Measurements from ENCODE around the gene SLC9A7.
A peak's percentile ranks its signal among the peaks of the same experiment; 100 is the strongest.

Gene SLC9A7

DNA sequence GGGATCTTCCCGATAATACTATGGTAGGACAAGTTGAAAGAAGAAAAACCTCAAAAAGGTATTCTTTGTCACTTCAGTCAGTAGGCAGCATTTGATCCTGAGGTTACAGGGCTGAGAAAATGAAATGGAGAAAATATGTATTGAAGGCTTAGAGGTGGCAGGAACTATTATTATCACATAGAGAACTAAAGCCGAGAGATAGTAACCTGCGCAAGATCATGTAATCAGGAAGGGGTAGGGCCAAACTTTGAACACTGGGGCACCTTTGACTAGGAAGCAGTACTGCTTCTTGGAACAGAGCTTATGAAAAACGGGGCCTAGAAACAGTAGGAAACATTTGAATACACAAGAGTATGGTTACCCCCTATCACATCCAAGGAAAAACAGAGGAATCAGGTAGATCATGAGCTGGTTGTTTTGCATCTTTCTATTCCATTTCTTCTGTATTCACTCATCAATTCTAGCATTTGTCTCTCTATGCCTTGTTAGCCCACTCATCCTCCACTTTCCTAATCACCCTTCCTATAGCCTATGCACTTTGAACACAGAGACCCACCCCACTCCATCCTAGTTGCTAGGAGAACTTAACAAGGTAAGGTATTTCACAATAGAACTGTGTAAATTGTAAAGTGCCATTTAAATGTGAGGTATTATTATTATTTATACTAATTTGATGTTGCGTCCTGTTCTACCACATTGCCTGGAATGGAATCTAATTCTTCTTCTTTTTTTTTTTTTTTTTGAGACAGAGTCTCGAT, 34.6 kb upstream of the SLC9A7 start:
- Histone ChIP-seq H4K91ac (ENCODE audit: low read depth, low read length) (no peak overlapping the region), H3K23ac (ENCODE audit: low read length) (no peak overlapping the region), H3K9me3 (ENCODE audit: insufficient read depth, low read depth, low read length) (no peaks in the 10 kb centered on the region), H4K8ac (ENCODE audit: low read depth, low read length) (no peak overlapping the region), H3K9ac (ENCODE audit: low read length) (no peak overlapping the region), H2AFZ (ENCODE audit: insufficient read depth, low read length, poor library complexity) (no peak overlapping the region), H3K79me1 (ENCODE audit: low read length) (no peaks in the 10 kb centered on the region), H3K27ac (ENCODE audit: low read depth, low read length) (no peak overlapping the region), H3K4me3 (ENCODE audit: low read depth, low read length) (no peak overlapping the region), H3K14ac (ENCODE audit: low read length) (no peak overlapping the region), H3K79me2 (ENCODE audit: control insufficient read depth, insufficient read depth, low read length, poor library complexity) (no peaks in the 10 kb centered on the region), H3K4me1 (ENCODE audit: control insufficient read depth in 1 of 2, insufficient read depth in 2 of 2, low read length in 2 of 2) (no peaks in the 10 kb centered on the region), H4K12ac (ENCODE audit: low read depth, low read length) (no peak overlapping the region), H3K4ac (ENCODE audit: low read depth, low read length) (no peak overlapping the region), H3K4me2 (ENCODE audit: low read length) (no peak overlapping the region), H3K18ac (ENCODE audit: low read length) (no peak overlapping the region), H2AK5ac (ENCODE audit: low read length) (no peak overlapping the region), H2BK5ac (ENCODE audit: low read depth, low read length, poor library complexity) (no peak overlapping the region), H2BK12ac (ENCODE audit: low read length) (no peak overlapping the region), H3K27me3 (ENCODE audit: insufficient read depth, low read length) (no peaks in the 10 kb centered on the region), H3K36me3 (ENCODE audit: control insufficient read depth in 1 of 2, insufficient read depth in 2 of 2, low read length in 2 of 2) (no peaks in the 10 kb centered on the region), H2BK120ac (ENCODE audit: insufficient read depth, low read length, poor library complexity) (no peak overlapping the region)
- no peak for DNase-seq
- no CpG with 5 or more reads among the region's 6 CpGs for WGBS (ENCODE audit: extremely low coverage, insufficient coverage, insufficient read length)

DNA sequence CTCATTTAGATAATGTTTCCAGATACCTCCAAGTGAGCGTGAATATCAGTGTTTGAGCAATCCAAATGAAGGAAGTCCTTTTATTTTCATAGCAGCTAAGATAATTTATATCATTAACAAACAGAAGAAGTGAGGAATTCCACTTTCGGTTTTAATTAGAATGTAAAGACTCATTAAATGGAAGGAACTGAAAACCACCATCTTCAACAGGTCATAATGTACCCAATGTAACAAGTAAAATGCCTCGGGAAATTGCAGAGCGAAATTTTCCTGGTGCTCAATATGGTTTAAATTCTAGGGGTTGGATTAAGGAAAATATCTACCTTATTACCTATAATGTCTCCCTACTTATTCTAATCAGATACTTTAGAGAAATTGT, 33.9 kb upstream of the SLC9A7 start:
- no peak overlapping the region for H3K27ac ChIP-seq (ENCODE audit: low read depth, low read length)
- no peak overlapping the region for H3K4me2 ChIP-seq (ENCODE audit: low read length)
- no peak overlapping the region for H2BK120ac ChIP-seq (ENCODE audit: insufficient read depth, low read length, poor library complexity)
- no peak overlapping the region for H3K9ac ChIP-seq (ENCODE audit: low read length)
- H3K4me3 ChIP-seq (ENCODE audit: low read depth, low read length): no peak overlapping the region
- H3K14ac ChIP-seq (ENCODE audit: low read length): no peak overlapping the region
- H2AK5ac ChIP-seq (ENCODE audit: low read length): no peak overlapping the region
- H3K23ac ChIP-seq (ENCODE audit: low read length): no peak overlapping the region
- no peak for DNase-seq
- H2BK12ac ChIP-seq (ENCODE audit: low read length): no peak overlapping the region
- H3K27me3 ChIP-seq (ENCODE audit: insufficient read depth, low read length): no peaks in the 10 kb centered on the region
- H3K79me2 ChIP-seq (ENCODE audit: control insufficient read depth, insufficient read depth, low read length, poor library complexity): no peaks in the 10 kb centered on the region
- H4K12ac ChIP-seq (ENCODE audit: low read depth, low read length): no peak overlapping the region
- no peaks in the 10 kb centered on the region for H3K4me1 ChIP-seq (ENCODE audit: control insufficient read depth in 1 of 2, insufficient read depth in 2 of 2, low read length in 2 of 2)
- H2AFZ ChIP-seq (ENCODE audit: insufficient read depth, low read length, poor library complexity): no peak overlapping the region
- no peak overlapping the region for H2BK5ac ChIP-seq (ENCODE audit: low read depth, low read length, poor library complexity)
- WGBS (ENCODE audit: extremely low coverage, insufficient coverage, insufficient read length): no CpG with 5 or more reads among the region's 4 CpGs
- H3K79me1 ChIP-seq (ENCODE audit: low read length): no peaks in the 10 kb centered on the region
- no peaks in the 10 kb centered on the region for H3K9me3 ChIP-seq (ENCODE audit: insufficient read depth, low read depth, low read length)
- H3K36me3 ChIP-seq (ENCODE audit: control insufficient read depth in 1 of 2, insufficient read depth in 2 of 2, low read length in 2 of 2): no peaks in the 10 kb centered on the region
- no peak overlapping the region for H3K18ac ChIP-seq (ENCODE audit: low read length)
- H4K8ac ChIP-seq (ENCODE audit: low read depth, low read length): no peak overlapping the region
- no peak overlapping the region for H3K4ac ChIP-seq (ENCODE audit: low read depth, low read length)
- H4K91ac ChIP-seq (ENCODE audit: low read depth, low read length): no peak overlapping the region

DNA sequence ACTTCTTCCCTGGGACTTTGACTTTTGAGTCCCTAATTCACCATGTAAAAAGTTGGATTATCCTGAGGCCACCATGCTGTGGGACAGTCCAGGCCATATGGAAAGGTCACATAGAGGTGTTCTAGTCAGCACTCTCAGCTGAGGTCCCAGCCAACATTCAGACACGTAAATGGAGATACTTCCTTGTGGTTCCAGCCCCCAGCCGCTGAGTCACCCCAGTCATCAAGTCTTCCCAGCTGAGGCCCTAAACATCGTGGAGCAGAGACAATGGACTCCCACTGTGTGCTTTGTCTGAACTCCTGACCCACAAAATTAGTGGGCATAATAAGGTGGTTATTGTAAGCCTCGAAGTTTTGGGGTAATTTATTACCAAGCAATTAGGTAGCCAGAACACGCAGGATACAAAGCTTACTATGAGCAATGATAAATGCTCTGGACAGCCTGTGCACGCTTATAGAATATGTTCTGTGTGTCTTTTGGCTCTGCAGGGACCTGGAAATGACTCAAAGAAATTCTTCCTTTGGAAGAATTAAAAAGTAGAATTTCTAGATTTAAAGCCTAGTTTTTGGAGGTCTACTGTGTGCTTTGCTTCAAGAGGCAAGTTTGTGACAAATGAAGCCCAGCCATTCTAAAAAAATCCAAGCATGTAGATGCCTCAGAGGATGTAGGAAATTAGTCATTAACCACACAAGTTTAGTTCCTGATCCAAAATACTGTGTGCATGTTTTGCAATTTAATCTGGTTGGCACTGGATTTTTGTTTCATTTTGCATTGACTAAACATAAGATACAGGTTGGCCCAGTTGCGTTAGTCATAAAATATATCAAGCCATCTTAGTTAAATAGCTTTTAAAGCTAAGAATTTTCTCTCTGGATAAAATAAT, 33.2 kb upstream of the SLC9A7 start:
- WGBS (ENCODE audit: extremely low coverage, insufficient coverage, insufficient read length): no CpG with 5 or more reads among the region's 7 CpGs
- no peak overlapping the region for H2BK12ac ChIP-seq (ENCODE audit: low read length)

DNA sequence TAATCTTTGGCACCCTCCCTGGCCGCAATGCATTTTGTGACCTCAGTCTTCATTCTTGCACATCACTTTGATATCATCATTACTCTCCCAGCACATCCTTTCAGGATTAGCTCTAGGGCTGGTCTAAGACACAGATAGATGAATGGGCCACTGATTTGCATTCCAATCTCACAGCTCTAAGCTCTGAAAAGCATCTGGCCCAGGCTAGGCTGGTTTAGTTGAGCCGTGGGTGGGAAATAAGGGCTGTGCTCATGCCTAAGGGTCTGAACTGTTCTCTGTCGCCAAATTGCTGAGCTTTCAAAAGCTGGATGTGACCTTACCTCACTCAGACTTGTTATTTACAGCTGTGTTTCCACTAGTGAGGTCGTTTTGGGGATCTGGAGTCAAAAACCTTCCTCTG, 30.0 kb upstream of the SLC9A7 start:
- Histone ChIP-seq H2BK12ac (ENCODE audit: low read length) (no peak overlapping the region), H3K4ac (ENCODE audit: low read depth, low read length) (no peak overlapping the region), H3K36me3 (ENCODE audit: control insufficient read depth in 1 of 2, insufficient read depth in 2 of 2, low read length in 2 of 2) (no peaks in the 10 kb centered on the region), H3K79me1 (ENCODE audit: low read length) (no peaks in the 10 kb centered on the region), H3K4me3 (ENCODE audit: low read depth, low read length) (no peak overlapping the region), H4K12ac (ENCODE audit: low read depth, low read length) (no peak overlapping the region), H2AFZ (ENCODE audit: insufficient read depth, low read length, poor library complexity) (no peak overlapping the region), H3K4me2 (ENCODE audit: low read length) (no peak overlapping the region), H3K9ac (ENCODE audit: low read length) (no peak overlapping the region), H2BK120ac (ENCODE audit: insufficient read depth, low read length, poor library complexity) (no peak overlapping the region), H3K27me3 (ENCODE audit: insufficient read depth, low read length) (no peaks in the 10 kb centered on the region), H3K4me1 (ENCODE audit: control insufficient read depth in 1 of 2, insufficient read depth in 2 of 2, low read length in 2 of 2) (no peaks in the 10 kb centered on the region), H4K91ac (ENCODE audit: low read depth, low read length) (no peak overlapping the region), H3K9me3 (ENCODE audit: insufficient read depth, low read depth, low read length) (no peaks in the 10 kb centered on the region), H4K8ac (ENCODE audit: low read depth, low read length) (no peak overlapping the region), H3K79me2 (ENCODE audit: control insufficient read depth, insufficient read depth, low read length, poor library complexity) (no peaks in the 10 kb centered on the region), H2BK5ac (ENCODE audit: low read depth, low read length, poor library complexity) (no peak overlapping the region), H3K23ac (ENCODE audit: low read length) (no peak overlapping the region), H2AK5ac (ENCODE audit: low read length) (no peak overlapping the region), H3K18ac (ENCODE audit: low read length) (no peak overlapping the region), H3K14ac (ENCODE audit: low read length) (no peak overlapping the region), H3K27ac (ENCODE audit: low read depth, low read length) (no peak overlapping the region)
- WGBS (ENCODE audit: extremely low coverage, insufficient coverage, insufficient read length): no CpG with 5 or more reads among the region's 4 CpGs
- DNase-seq: no peak

More for the DNA sequence above, 33.2 kb upstream of the SLC9A7 start:
- Histone ChIP-seq H3K4me3 (ENCODE audit: low read depth, low read length) (no peak overlapping the region), H3K4me1 (ENCODE audit: control insufficient read depth in 1 of 2, insufficient read depth in 2 of 2, low read length in 2 of 2) (no peaks in the 10 kb centered on the region), H3K18ac (ENCODE audit: low read length) (no peak overlapping the region), H3K23ac (ENCODE audit: low read length) (no peak overlapping the region), H2BK5ac (ENCODE audit: low read depth, low read length, poor library complexity) (no peak overlapping the region), H3K14ac (ENCODE audit: low read length) (no peak overlapping the region), H3K9me3 (ENCODE audit: insufficient read depth, low read depth, low read length) (no peaks in the 10 kb centered on the region), H3K36me3 (ENCODE audit: control insufficient read depth in 1 of 2, insufficient read depth in 2 of 2, low read length in 2 of 2) (no peaks in the 10 kb centered on the region), H3K4ac (ENCODE audit: low read depth, low read length) (no peak overlapping the region), H2AFZ (ENCODE audit: insufficient read depth, low read length, poor library complexity) (no peak overlapping the region), H3K4me2 (ENCODE audit: low read length) (no peak overlapping the region), H4K91ac (ENCODE audit: low read depth, low read length) (no peak overlapping the region), H3K79me2 (ENCODE audit: control insufficient read depth, insufficient read depth, low read length, poor library complexity) (no peaks in the 10 kb centered on the region), H3K79me1 (ENCODE audit: low read length) (no peaks in the 10 kb centered on the region), H2BK120ac (ENCODE audit: insufficient read depth, low read length, poor library complexity) (no peak overlapping the region), H3K27ac (ENCODE audit: low read depth, low read length) (no peak overlapping the region), H4K12ac (ENCODE audit: low read depth, low read length) (no peak overlapping the region), H4K8ac (ENCODE audit: low read depth, low read length) (no peak overlapping the region), H3K9ac (ENCODE audit: low read length) (no peak overlapping the region), H2AK5ac (ENCODE audit: low read length) (no peak overlapping the region), H3K27me3 (ENCODE audit: insufficient read depth, low read length) (no peaks in the 10 kb centered on the region)
- DNase-seq: peak in 1 of 2 donors; percentile 21
